Caco-2 (cell line): ENCODE results near the gene CPAMD8. TPM values are rescaled to one million over a fixed set of nuclear protein-coding genes. Genes with fewer than 3 reads are reported as not detected.
A peak's percentile ranks its signal among the peaks of the same experiment; 100 is the strongest.
"Not testable (repeated sequence)": the region's sequence is repeated elsewhere in the genome, so short reads cannot be mapped to it uniquely, and the experiment has no call there.

ENCODE experiments used
- BruUV-seq: library from RNA; stranded (reverse); fragments of 400-500 nt; replicated peaks from 2 replicates; lab custom pipeline; 2021; lab: Mats Ljungman, UMichigan
- CTCF ChIA-PET: fragments of 300-600 bp; sonication (Branson Sonifier 250); formaldehyde crosslinking; loops from one replicate; lab custom pipeline; 2022; ENCODE audit warnings: antibody characterized with exemption; lab: Charles Lee
- POLR2A ChIA-PET: fragments of 300-600 bp; sonication (Branson Sonifier 250); formaldehyde crosslinking; loops from one replicate; lab custom pipeline; 2022; ENCODE audit warnings: antibody characterized with exemption; lab: Charles Lee
- DNase-seq, 2 experiments: peaks; one replicate each; pipeline versions ENCODE4 v3.0.0 to v3.0.0-alpha.2; 2020 to 2022
- H3K27me3 ChIP-seq: replicated peaks from 2 replicates; pipeline ENCODE4 v1.6.0; 2011; ENCODE audit warnings: low read length; ENCODE audit not compliant: control insufficient read depth, insufficient read depth
- H3K36me3 ChIP-seq: 2 replicates; pipeline ENCODE4 v1.5.1; 2011; ENCODE audit warnings: low read length; ENCODE audit not compliant: control insufficient read depth, insufficient read depth
- H3K4me1 ChIP-seq: fragments of 250-450 bp; sonication (Bioruptor Pico); 2 replicates; pipeline ENCODE4 v1.5.1; 2020; ENCODE audit warnings: mild to moderate bottlenecking
- H3K4me3 ChIP-seq: 2 replicates; pipeline ENCODE4 v1.5.1; 2011; ENCODE audit warnings: low read depth, mild to moderate bottlenecking, control low read depth, low read length
- H3K9me3 ChIP-seq: fragments of 250-450 bp; sonication (Bioruptor Pico); 2 replicates; pipeline ENCODE4 v1.5.1; 2020; ENCODE audit warnings: mild to moderate bottlenecking, moderate library complexity
- H3K27ac Mint-ChIP-seq: one replicate; pipeline ENCODE4 v1.8.0; 2022; ENCODE audit warnings: mixed read lengths; ENCODE audit not compliant: unreplicated experiment
- H3K27me3 Mint-ChIP-seq: one replicate; pipeline ENCODE4 v1.8.0; 2022; ENCODE audit warnings: mixed read lengths; ENCODE audit not compliant: insufficient read depth, unreplicated experiment
- H3K36me3 Mint-ChIP-seq: one replicate; pipeline ENCODE4 v1.8.0; 2022; ENCODE audit warnings: mild to moderate bottlenecking, mixed read lengths; ENCODE audit not compliant: insufficient read depth, unreplicated experiment
- H3K4me1 Mint-ChIP-seq: one replicate; pipeline ENCODE4 v1.8.0; 2022; ENCODE audit warnings: low read depth, mixed read lengths; ENCODE audit not compliant: unreplicated experiment
- H3K4me3 Mint-ChIP-seq: one replicate; pipeline ENCODE4 v1.8.0; 2022; ENCODE audit warnings: mild to moderate bottlenecking, moderate library complexity, mixed read lengths; ENCODE audit not compliant: unreplicated experiment
- H3K9me3 Mint-ChIP-seq: one replicate; pipeline ENCODE4 v1.8.0; 2022; ENCODE audit warnings: mixed read lengths; ENCODE audit not compliant: unreplicated experiment
- CTCF ChIP-seq, 2 experiments: fragments of 200-600 bp in 1 of 2; IDR thresholded peaks; 1 replicate in 1 of 2; 2 replicates in 1 of 2; pipeline versions ENCODE4 v1.5.1 to v1.8.0; 2011 to 2022; ENCODE audit warnings: antibody characterized with exemption in 1 of 2, control low read depth in 1 of 2, inconsistent platforms in 1 of 2, low read depth in 1 of 2, low read length in 1 of 2, mild to moderate bottlenecking in 1 of 2, moderate library complexity in 1 of 2; ENCODE audit not compliant: insufficient read depth in 1 of 2, severe bottlenecking in 1 of 2, unreplicated experiment in 1 of 2
- intact Hi-C: fragments of 100-400 bp; cut with micrococcal nuclease; formaldehyde crosslinking; loops from one replicate; pipeline ENCODE4 v1.10.0; 2022; ENCODE audit not compliant: unreplicated experiment
- total RNA-seq: library from RNA; stranded (reverse); gene quantifications from 2 replicates; pipeline ENCODE4 v1.2.3, GENCODE V29; 2022

CPAMD8 gene
- total RNA-seq, 1 experiment from 2014 or later: 1.1 TPM

GRCh38 chr19:16970821-16971220 lies 55.8 kb downstream of the CPAMD8 start:
- H3K4me1 ChIP-seq: no peaks in the 10 kb centered on the region
- no peaks in the 10 kb centered on the region for H3K9me3 ChIP-seq
- BruUV-seq: no TSS peak
- no peak overlapping the region for H3K4me3 ChIP-seq
- Mint-ChIP-seq H3K27me3 (no peaks in the 10 kb centered on the region), H3K9me3 (peaks cover 10% of the 10 kb centered on the region), H3K4me3 (no peak overlapping the region), H3K4me1 (no peaks in the 10 kb centered on the region), H3K36me3 (no peaks in the 10 kb centered on the region), H3K27ac (no peak overlapping the region)
- no peaks in the 10 kb centered on the region for H3K36me3 ChIP-seq
- intact Hi-C loops: no loop called here
- CTCF ChIA-PET: no interaction called here
- POLR2A ChIA-PET: no interaction called here
- no peak for TF ChIP-seq CTCF (IDR thresholded peaks at IDR 0.05; ENCODE audit: insufficient read depth in 1 of 2, low read depth in 1 of 2, low read length in 1 of 2, severe bottlenecking in 1 of 2, unreplicated experiment in 1 of 2)
- DNase-seq: no peak
- no peaks in the 10 kb centered on the region for H3K27me3 ChIP-seq

- peaks cover 3% of the 10 kb centered on the region for H3K27me3 Mint-ChIP-seq
- no peaks in the 10 kb centered on the region for H3K36me3 Mint-ChIP-seq
- Histone ChIP-seq H3K27me3 (no peaks in the 10 kb centered on the region), H3K36me3 (no peaks in the 10 kb centered on the region), H3K9me3 (no peaks in the 10 kb centered on the region), H3K4me3 (no peak overlapping the region), H3K4me1 (no peaks in the 10 kb centered on the region)
- H3K4me1 Mint-ChIP-seq: no peaks in the 10 kb centered on the region
- TF ChIP-seq CTCF (IDR thresholded peaks at IDR 0.05; ENCODE audit: insufficient read depth in 1 of 2, low read depth in 1 of 2, low read length in 1 of 2, severe bottlenecking in 1 of 2, unreplicated experiment in 1 of 2): no peak
- CTCF ChIA-PET: no interaction called here
- peaks cover 10% of the 10 kb centered on the region for H3K9me3 Mint-ChIP-seq
- POLR2A ChIA-PET: no interaction called here
- H3K4me3 Mint-ChIP-seq: no peak overlapping the region
- no peak overlapping the region for H3K27ac Mint-ChIP-seq
- no TSS peak for BruUV-seq
- intact Hi-C loops: loop anchor here (1.0 kb wide), 1 partner anchor 198 kb away; no protein-coding TSS in a partner anchor
- DNase-seq: peak in 1 of 2 experiments; percentile 41
These were observed 57.5 kb downstream of the CPAMD8 start for GRCh38 chr19:16969135-16969534.

DNA sequence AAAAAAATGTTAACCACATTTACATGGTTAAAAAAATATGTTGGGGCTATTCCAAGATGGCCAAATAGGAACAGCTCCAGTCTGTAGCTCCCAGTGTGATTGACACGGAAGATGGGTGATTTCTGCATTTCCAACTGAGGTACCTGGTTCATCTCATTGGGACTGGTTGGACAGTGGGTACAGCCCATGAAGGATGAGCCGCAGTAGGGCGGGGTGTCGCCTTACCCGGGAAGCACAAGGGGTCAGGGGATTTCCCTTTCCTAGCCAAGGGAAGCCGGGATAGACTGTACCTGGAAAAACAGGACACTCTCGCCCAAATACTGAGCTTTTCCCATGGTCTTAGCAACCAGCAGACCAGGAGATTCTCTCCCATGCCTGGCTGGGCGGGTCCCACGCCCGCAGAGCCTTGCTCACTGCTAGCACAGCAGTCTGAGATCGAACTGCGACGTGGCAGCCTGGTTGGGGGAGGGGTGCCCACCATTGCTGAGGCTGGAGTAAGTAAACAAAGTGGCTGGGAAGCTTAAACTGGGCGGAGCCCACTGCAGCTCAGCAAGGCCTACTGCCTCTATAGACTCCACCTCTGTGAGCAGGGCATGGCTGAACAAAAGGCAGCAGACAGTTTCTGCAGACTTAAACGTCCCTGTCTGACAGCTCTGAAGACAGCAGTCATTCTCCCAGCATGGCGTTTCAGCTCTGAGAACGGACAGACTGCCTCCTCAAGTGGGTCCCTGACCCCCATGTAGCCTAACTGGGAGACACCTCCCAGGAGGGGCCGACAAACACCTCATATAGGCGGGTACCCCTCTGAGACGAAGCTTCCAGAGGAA lies 65.4 kb downstream of the CPAMD8 start:
- POLR2A ChIA-PET, H3K4me3 Mint-ChIP-seq, H3K4me1 Mint-ChIP-seq, H3K36me3 ChIP-seq, H3K9me3 ChIP-seq, H3K27me3 ChIP-seq, BruUV-seq, H3K27ac Mint-ChIP-seq, H3K4me3 ChIP-seq, H3K36me3 Mint-ChIP-seq, CTCF ChIA-PET, H3K4me1 ChIP-seq, intact Hi-C loops, H3K9me3 Mint-ChIP-seq, DNase-seq: not testable (repeated sequence)
- H3K27me3 Mint-ChIP-seq: peaks cover 27% of the 10 kb centered on the region

GRCh38 chr19:16958277-16958676 lies 68.3 kb downstream of the CPAMD8 start:
- H3K27ac Mint-ChIP-seq, intact Hi-C loops, H3K9me3 ChIP-seq, H3K27me3 ChIP-seq, DNase-seq, H3K36me3 ChIP-seq, H3K4me3 Mint-ChIP-seq, H3K4me1 Mint-ChIP-seq, H3K36me3 Mint-ChIP-seq, H3K4me1 ChIP-seq, POLR2A ChIA-PET, H3K9me3 Mint-ChIP-seq, BruUV-seq, H3K4me3 ChIP-seq: not testable (repeated sequence)
- peaks cover 23% of the 10 kb centered on the region for H3K27me3 Mint-ChIP-seq
- CTCF ChIA-PET: interaction anchor here (0.6 kb wide), 1 partner anchor 309 kb away, joined by 3 read pairs; no protein-coding TSS in a partner anchor
